Transverse colon (tissue), 4 donors: ENCODE results near the gene NHS.

Experiments
- CTCF ChIP-seq, 5 experiments: fragments of 200-600 bp in 3 of 5; fragments of 450-650 bp in 2 of 5; sonication (generic) in 3 of 5; IDR thresholded peaks; 1 replicate in 2 of 5; 2 replicates in 3 of 5; pipeline ENCODE4 v1.5.1; 2016 to 2017; ENCODE audit warnings: antibody characterized with exemption in 5 of 5, inconsistent platforms in 3 of 5, mild to moderate bottlenecking in 2 of 5, moderate library complexity in 1 of 5
- EP300 ChIP-seq: sonication (generic); formaldehyde crosslinking; IDR thresholded peaks from one replicate; pipeline ENCODE4 v1.6.1; 2017; ENCODE audit warnings: antibody characterized with exemption, low read depth
- POLR2A ChIP-seq: fragments of 450-650 bp; IDR thresholded peaks from one replicate; pipeline ENCODE4 v1.6.1; 2016; ENCODE audit warnings: antibody characterized with exemption, mild to moderate bottlenecking, moderate library complexity
- POLR2AphosphoS5 ChIP-seq, 3 donors: sonication (generic); formaldehyde crosslinking; IDR thresholded peaks; one replicate each; pipeline ENCODE4 v1.6.1; 2016; ENCODE audit warnings: antibody characterized with exemption in 3 of 3

GRCh38 chrX:17563076-17563475 lies 188.1 kb downstream of the NHS start:
- TF ChIP-seq CTCF (IDR thresholded peaks at IDR 0.05) (no peak), POLR2A (no peak), EP300 (no peak), POLR2AphosphoS5 (IDR thresholded peaks at IDR 0.05) (no peak)
